GM12872 (cell line): ENCODE measurements around the gene KLHL29.

ENCODE experiments used
- CTCF ChIP-seq: IDR thresholded peaks from 3 replicates; pipeline ENCODE4 v1.5.1; 2011; ENCODE audit warnings: low read depth, mild to moderate bottlenecking, low read length, moderate library complexity; ENCODE audit not compliant: insufficient read depth

The KLHL29 gene

DNA sequence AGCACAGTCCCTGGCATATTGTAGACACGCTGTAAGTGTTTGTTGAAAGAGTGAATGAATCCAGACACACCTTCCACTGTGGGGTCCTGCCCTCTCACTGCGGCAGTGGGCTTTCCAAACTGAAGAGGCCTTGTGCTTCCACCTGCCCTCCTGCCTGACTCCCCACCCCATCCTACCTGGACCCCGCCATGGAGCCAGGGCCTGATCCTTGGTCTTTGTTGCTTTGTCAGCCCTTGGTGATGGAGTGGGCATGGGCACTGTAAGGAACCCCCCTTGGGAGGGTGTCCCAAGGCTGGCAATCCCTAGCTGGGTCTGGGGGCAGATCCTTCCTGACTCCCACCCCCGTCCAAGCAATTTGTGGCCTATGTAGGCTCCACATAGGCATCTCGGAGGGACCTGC is 33.1 kb downstream of the KLHL29 start:
- no peak for TF ChIP-seq CTCF

DNA sequence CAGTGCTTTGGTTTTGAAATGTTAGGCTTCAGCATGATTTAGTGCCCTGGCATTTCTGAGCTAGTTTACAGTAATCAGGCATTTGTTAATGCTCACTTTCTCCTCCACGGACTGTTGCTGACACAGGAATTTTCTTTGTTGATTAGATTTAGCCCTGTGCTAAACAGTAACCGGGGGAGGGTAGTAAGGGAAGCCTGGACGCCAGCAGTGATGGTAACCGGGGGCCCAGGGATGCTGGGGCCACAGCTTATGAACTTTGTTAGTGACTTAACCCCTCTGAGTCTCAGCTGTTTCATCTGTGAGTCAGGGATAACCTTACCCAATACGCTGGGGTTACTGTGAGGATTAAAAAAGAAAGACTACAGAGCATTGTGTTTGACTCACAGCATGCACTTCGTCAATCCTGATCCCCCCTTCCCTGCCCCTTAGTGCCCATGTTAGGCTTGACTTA is 33.5 kb downstream of the KLHL29 start:
- no peak for TF ChIP-seq CTCF

DNA sequence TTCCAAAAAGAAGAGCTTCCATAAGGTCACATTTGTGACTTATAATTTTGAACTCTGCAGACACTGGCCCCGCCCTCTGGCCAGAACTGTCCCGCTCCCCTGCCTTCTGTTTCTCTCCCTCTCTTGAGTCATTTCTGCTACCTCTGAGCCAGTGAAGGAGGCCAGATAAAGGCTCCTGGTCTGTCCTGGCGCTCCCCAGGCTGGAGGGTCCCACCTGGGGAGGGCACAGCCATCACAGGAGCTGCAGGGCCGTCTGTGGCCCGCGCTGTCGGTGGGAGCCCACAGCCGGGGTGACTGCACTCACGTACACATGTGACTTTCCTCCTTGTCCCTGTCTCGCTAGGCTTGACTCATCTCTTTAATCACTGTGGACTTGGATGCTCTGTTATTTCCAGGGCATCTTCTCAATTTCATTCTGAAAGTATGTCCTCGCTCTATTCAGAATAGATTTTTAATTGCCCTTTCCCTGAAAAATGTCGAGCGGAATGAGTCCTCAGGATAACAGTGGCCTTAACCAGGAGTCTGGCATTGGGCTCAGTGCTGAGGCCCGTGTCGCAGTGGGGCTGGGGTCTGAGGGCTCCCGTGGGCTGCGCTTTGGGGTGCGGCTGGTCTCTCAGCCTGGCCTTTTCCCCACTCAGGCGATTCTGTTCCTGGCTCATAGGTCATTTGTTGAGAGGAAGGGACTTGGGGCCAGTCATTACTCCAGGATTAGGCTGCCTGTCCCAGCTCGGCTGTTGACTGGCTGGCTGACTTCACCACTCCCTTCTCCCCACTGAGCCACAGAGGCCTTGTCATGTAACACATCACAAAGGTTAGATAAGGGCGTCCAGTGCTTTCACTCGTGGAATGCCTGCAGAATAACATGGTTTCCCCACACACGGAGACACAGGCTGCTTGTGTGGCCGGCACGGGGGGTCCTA is 34.5 kb downstream of the KLHL29 start:
- no peak for TF ChIP-seq CTCF

- no peak for TF ChIP-seq CTCF
Observed at GRCh38 chr2:23420091-23420839, 35.3 kb downstream of the KLHL29 start.

- no peak for TF ChIP-seq CTCF
Observed at GRCh38 chr2:23420840-23421476, 36.0 kb downstream of the KLHL29 start.

DNA sequence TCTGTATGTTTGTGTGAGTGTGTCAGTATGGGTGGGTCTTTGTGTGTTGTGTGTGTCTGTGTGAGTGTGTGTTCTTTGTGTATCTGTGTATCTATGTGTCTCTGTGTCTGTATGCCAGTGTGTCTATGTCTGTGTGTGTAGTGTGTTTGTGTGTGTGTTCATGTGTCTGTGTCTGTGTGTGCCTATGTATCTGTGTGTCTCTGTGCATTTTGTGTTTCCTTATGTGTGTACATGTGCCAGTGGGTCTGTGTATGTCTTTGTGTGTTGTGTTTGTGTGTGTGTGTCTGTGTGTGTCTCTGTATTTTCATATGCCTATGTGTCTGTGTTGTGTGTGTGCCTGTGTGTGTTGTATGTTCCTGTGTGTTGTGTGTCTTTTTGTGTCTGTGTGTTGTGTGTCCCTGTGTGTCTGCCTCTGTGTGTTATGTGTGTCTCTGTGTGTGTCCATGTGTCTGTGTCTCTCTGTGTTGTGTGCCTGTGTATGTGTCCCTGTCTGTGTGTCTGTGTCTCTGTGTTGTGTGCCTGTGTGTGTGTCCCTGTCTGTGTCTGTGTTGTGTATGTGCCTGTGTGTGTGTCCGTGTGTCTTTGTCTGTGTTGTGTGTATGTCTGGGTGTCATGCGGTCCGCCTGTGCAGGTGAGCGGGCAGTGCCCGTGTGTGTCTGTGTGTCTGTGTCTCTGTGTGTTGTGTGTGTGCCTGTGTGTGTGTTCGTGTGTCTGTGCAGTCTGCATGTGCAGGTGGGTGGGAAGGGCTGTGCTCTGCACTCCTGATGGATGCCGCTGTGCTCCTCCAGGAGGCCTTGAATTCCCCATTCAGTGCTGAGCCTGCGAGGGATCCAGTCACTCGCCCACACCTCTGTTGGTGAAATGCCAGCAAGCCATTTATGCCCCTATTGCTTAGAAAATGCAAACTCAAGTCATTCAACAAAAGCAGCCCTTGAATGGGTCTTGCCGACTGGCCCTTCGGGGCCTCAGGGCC is 37.4 kb downstream of the KLHL29 start:
- TF ChIP-seq CTCF: no peak
